Measurements from ENCODE around the gene IFITM1. TPM values are rescaled to one million over a fixed set of nuclear protein-coding genes. Genes with fewer than 3 reads are reported as not detected.
A peak's percentile ranks its signal among the peaks of the same experiment; 100 is the strongest.

Gene IFITM1
- total and polyA plus RNA-seq, 9 of the 15 experiments (the other 6 are each of a cell fraction or from before 2014, with no cell fraction given), result 691 to 5,579 (median 974) TPM

- TF ChIP-seq, protein P1, sequence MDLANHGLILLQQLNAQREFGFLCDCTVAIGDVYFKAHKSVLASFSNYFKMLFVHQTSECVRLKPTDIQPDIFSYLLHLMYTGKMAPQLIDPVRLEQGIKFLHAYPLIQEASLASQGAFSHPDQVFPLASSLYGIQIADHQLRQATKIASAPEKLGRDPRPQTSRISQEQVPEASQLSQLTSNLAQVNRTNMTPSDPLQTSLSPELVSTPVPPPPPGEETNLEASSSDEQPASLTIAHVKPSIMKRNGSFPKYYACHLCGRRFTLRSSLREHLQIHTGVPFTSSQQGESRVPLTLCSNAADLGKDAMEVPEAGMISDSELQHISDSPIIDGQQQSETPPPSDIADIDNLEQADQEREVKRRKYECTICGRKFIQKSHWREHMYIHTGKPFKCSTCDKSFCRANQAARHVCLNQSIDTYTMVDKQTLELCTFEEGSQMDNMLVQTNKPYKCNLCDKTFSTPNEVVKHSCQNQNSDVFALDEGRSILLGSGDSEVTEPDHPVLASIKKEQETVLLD (IDR thresholded peaks at IDR 0.05), result peak; percentile 60; the same call in 1 of the 2 replicates
- no peak for TF ChIP-seq RBM25 (IDR thresholded peaks at IDR 0.05; ENCODE audit: low read depth, low read length, severe bottlenecking)
- TF ChIP-seq, protein P2, sequence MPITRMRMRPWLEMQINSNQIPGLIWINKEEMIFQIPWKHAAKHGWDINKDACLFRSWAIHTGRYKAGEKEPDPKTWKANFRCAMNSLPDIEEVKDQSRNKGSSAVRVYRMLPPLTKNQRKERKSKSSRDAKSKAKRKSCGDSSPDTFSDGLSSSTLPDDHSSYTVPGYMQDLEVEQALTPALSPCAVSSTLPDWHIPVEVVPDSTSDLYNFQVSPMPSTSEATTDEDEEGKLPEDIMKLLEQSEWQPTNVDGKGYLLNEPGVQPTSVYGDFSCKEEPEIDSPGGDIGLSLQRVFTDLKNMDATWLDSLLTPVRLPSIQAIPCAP (CRISPR knock-in tag; IDR thresholded peaks at IDR 0.05; ENCODE audit: borderline replicate concordance), result no peak
- no peak for TF ChIP-seq NCOA4 (IDR thresholded peaks at IDR 0.05; ENCODE audit: partially characterized antibody)
- TF ChIP-seq POLR2AphosphoS5 (IDR thresholded peaks at IDR 0.05; ENCODE audit: control insufficient read depth, insufficient read depth, low read depth, low read length), result no peak
- TF ChIP-seq CXXC5 (CRISPR knock-in tag; IDR thresholded peaks at IDR 0.05), result peak; percentile 70
- TF ChIP-seq ASH1L (IDR thresholded peaks at IDR 0.05; ENCODE audit: borderline replicate concordance, low read depth, partially characterized antibody), result no peak
- no peak for TF ChIP-seq ZBTB12 (CRISPR knock-in tag; IDR thresholded peaks at IDR 0.05)
- TF ChIP-seq NR2F6 (CRISPR knock-in tag; IDR thresholded peaks at IDR 0.05), result no peak
- TF ChIP-seq XRCC5 (IDR thresholded peaks at IDR 0.05; ENCODE audit: low read depth, low read length), result no peak
- no peak for TF ChIP-seq HNRNPH1 (optimal IDR thresholded peaks at IDR 0.05; ENCODE audit: low read depth, low read length)
- no peak for TF ChIP-seq BRD4 (IDR thresholded peaks at IDR 0.05)
- no peak for TF ChIP-seq GABPB1 (CRISPR knock-in tag; IDR thresholded peaks at IDR 0.05)
- TF ChIP-seq TRIM24 (IDR thresholded peaks at IDR 0.05), result no peak
- TF ChIP-seq SMC3 (conservative IDR thresholded peaks at IDR 0.05; ENCODE audit: insufficient read depth, low read depth, low read length), result no peak
- TF ChIP-seq HDAC2 (IDR thresholded peaks at IDR 0.05), result no peak
- no peak for TF ChIP-seq ZNF174 (CRISPR knock-in tag; IDR thresholded peaks at IDR 0.05)
- TF ChIP-seq HMGN3 (IDR thresholded peaks at IDR 0.05; ENCODE audit: borderline replicate concordance, extremely low read depth, insufficient read length, low read depth, low read length), result peak; percentile 54
- no peak for TF ChIP-seq ZFPM2 (CRISPR knock-in tag; IDR thresholded peaks at IDR 0.05)
- no peak for TF ChIP-seq NCOA6 (IDR thresholded peaks at IDR 0.05)
- TF ChIP-seq PCBP1 (IDR thresholded peaks at IDR 0.05; ENCODE audit: low read depth, low read length, poor library complexity, severe bottlenecking), result no peak
- TF ChIP-seq, protein P3, sequence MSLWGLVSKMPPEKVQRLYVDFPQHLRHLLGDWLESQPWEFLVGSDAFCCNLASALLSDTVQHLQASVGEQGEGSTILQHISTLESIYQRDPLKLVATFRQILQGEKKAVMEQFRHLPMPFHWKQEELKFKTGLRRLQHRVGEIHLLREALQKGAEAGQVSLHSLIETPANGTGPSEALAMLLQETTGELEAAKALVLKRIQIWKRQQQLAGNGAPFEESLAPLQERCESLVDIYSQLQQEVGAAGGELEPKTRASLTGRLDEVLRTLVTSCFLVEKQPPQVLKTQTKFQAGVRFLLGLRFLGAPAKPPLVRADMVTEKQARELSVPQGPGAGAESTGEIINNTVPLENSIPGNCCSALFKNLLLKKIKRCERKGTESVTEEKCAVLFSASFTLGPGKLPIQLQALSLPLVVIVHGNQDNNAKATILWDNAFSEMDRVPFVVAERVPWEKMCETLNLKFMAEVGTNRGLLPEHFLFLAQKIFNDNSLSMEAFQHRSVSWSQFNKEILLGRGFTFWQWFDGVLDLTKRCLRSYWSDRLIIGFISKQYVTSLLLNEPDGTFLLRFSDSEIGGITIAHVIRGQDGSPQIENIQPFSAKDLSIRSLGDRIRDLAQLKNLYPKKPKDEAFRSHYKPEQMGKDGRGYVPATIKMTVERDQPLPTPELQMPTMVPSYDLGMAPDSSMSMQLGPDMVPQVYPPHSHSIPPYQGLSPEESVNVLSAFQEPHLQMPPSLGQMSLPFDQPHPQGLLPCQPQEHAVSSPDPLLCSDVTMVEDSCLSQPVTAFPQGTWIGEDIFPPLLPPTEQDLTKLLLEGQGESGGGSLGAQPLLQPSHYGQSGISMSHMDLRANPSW (CRISPR knock-in tag; IDR thresholded peaks at IDR 0.05), result no peak
- TF ChIP-seq SMAD2 (IDR thresholded peaks at IDR 0.05; ENCODE audit: low read depth, low read length), result no peak
These were observed 16.0 kb upstream of the IFITM1 start (continued) for GRCh38 chr11:297586-298405.

All from K562 (cell line).